H1 (cell line): ENCODE measurements around the gene PEPD. TPM values are rescaled to one million over a fixed set of nuclear protein-coding genes. Genes with fewer than 3 reads are reported as not detected.

Experiments
- CTCF ChIA-PET: fragments of 300-600 bp; sonication (Branson Sonifier 250); formaldehyde crosslinking; loops from one replicate; lab custom pipeline; 2021; ENCODE audit not compliant: partially characterized antibody; lab: Charles Lee
- POLR2A ChIA-PET: fragments of 300-600 bp; sonication (Branson Sonifier 250); formaldehyde crosslinking; loops from one replicate; lab custom pipeline; 2021; ENCODE audit warnings: inconsistent platforms; ENCODE audit not compliant: partially characterized antibody; lab: Charles Lee
- DNase-seq, 2 experiments: peaks; one replicate each; pipeline versions ENCODE4 v3.0.0 to v3.0.0-alpha.2; 2010 to 2022; ENCODE audit warnings: low spot score in 2 of 2, low read depth in 1 of 2, mixed read lengths in 1 of 2
- FAIRE-seq: peaks from 2 replicates; lab custom pipeline; 2011; peaks lifted over from hg19 to GRCh38; lab: Jason Lieb, UNC
- H2AFZ ChIP-seq: 2 replicates; pipeline ENCODE4 v1.8.1; 2012; ENCODE audit warnings: low read length, inconsistent platforms
- H2AK5ac ChIP-seq: 2 replicates; pipeline ENCODE4 v1.6.1; 2013; ENCODE audit warnings: low read depth, low read length
- H2BK120ac ChIP-seq: replicated peaks from 2 replicates; pipeline ENCODE3; 2013; ENCODE audit warnings: low read depth, low read length, inconsistent platforms
- H2BK12ac ChIP-seq: 2 replicates; pipeline ENCODE4 v1.6.1; 2013; ENCODE audit warnings: low read depth, low read length
- H2BK15ac ChIP-seq: 2 replicates; pipeline ENCODE4 v1.6.1; 2013; ENCODE audit warnings: low read length
- H2BK20ac ChIP-seq: 2 replicates; pipeline ENCODE4 v1.6.1; 2013; ENCODE audit warnings: low read length
- H2BK5ac ChIP-seq: 2 replicates; pipeline ENCODE4 v1.6.1; 2013; ENCODE audit warnings: low read depth, low read length
- H3K14ac ChIP-seq: 2 replicates; pipeline ENCODE4 v1.6.1; 2013; ENCODE audit warnings: inconsistent platforms; ENCODE audit not compliant: insufficient read length
- H3K18ac ChIP-seq: 2 replicates; pipeline ENCODE4 v1.6.1; 2013; ENCODE audit warnings: low read length; ENCODE audit errors: extremely low read depth
- H3K23ac ChIP-seq: 2 replicates; pipeline ENCODE4 v1.6.1; 2013; ENCODE audit warnings: inconsistent platforms; ENCODE audit not compliant: insufficient read length
- H3K23me2 ChIP-seq: 2 replicates; pipeline ENCODE4 v1.6.1; 2013; ENCODE audit warnings: low read depth, low read length
- H3K27ac ChIP-seq: 2 replicates; pipeline ENCODE4 v1.6.1; 2011; ENCODE audit warnings: low read depth, low read length, inconsistent platforms
- H3K27me3 ChIP-seq, 4 experiments: replicated peaks in 1 of 4; 1 replicate in 1 of 4; 2 replicates in 3 of 4; pipeline versions ENCODE4 v1.6.1 to v1.8.1; 2011 to 2013; ENCODE audit warnings: low read length in 3 of 4, mild to moderate bottlenecking in 3 of 4, inconsistent platforms in 2 of 4, mixed read lengths in 2 of 4, moderate library complexity in 1 of 4; ENCODE audit not compliant: control insufficient read depth in 3 of 4, insufficient read depth in 3 of 4; ENCODE audit errors: extremely low read depth in 1 of 4
- H3K36me3 ChIP-seq, 4 experiments: 2 replicates each; pipeline versions ENCODE4 v1.6.1 to v1.8.1; 2011 to 2013; ENCODE audit warnings: mild to moderate bottlenecking in 4 of 4, low read length in 3 of 4, moderate library complexity in 2 of 4, control low read depth in 1 of 4, inconsistent platforms in 1 of 4; ENCODE audit not compliant: insufficient read depth in 4 of 4, control insufficient read depth in 2 of 4
- H3K4ac ChIP-seq: replicated peaks from 2 replicates; pipeline ENCODE3; 2013; ENCODE audit warnings: low read length, low read depth, mixed read lengths, inconsistent platforms; ENCODE audit not compliant: insufficient read length
- H3K4me1 ChIP-seq, 4 experiments: replicated peaks in 1 of 4; 1 replicate in 1 of 4; 2 replicates in 3 of 4; pipeline versions ENCODE4 v1.6.1 to v1.8.1; 2011 to 2013; ENCODE audit warnings: low read length in 3 of 4, inconsistent platforms in 2 of 4, mixed read lengths in 1 of 4; ENCODE audit not compliant: insufficient read depth in 4 of 4, control insufficient read depth in 3 of 4
- H3K4me2 ChIP-seq, 2 experiments: 2 replicates each; pipeline versions ENCODE4 v1.6.1 to v1.8.1; 2011 to 2013; ENCODE audit warnings: low read depth in 2 of 2, low read length in 2 of 2, control low read depth in 1 of 2, inconsistent platforms in 1 of 2, mild to moderate bottlenecking in 1 of 2; ENCODE audit not compliant: insufficient read depth in 1 of 2
- H3K4me3 ChIP-seq, 4 experiments: fragments of 200-600, 300-600 bp in 1 of 4; sonication (generic), shearing (Covaris generic), sonication (Bioruptor Twin) in 1 of 4; 2 replicates each; pipeline versions ENCODE4 v1.5.1 to v1.8.1; 2011 to 2016; ENCODE audit warnings: low read length in 4 of 4, low read depth in 3 of 4, control low read depth in 2 of 4, inconsistent platforms in 2 of 4, mild to moderate bottlenecking in 2 of 4, mixed read lengths in 1 of 4, moderate library complexity in 1 of 4; ENCODE audit not compliant: insufficient read depth in 2 of 4; ENCODE audit errors: extremely low read depth in 1 of 4
- H3K56ac ChIP-seq: replicated peaks from 2 replicates; pipeline ENCODE3; 2013; ENCODE audit warnings: low read depth, mild to moderate bottlenecking, mixed read lengths, low read length, inconsistent platforms; ENCODE audit not compliant: insufficient read length
- H3K79me1 ChIP-seq: 2 replicates; pipeline ENCODE4 v1.6.1; 2013; ENCODE audit warnings: low read depth, low read length, control low read depth
- H3K79me2 ChIP-seq, 2 experiments: 2 replicates each; pipeline versions ENCODE4 v1.6.1 to v1.8.1; 2012 to 2013; ENCODE audit warnings: low read length in 2 of 2, mild to moderate bottlenecking in 2 of 2, inconsistent platforms in 1 of 2; ENCODE audit not compliant: insufficient read depth in 2 of 2, control insufficient read depth in 1 of 2
- H3K9ac ChIP-seq, 4 experiments: replicated peaks in 1 of 4; 1 replicate in 1 of 4; 2 replicates in 3 of 4; pipeline versions ENCODE4 v1.6.1 to v1.8.1; 2011 to 2013; ENCODE audit warnings: low read depth in 3 of 4, low read length in 3 of 4, control low read depth in 2 of 4, mild to moderate bottlenecking in 2 of 4, moderate library complexity in 2 of 4, inconsistent platforms in 1 of 4; ENCODE audit errors: extremely low read depth in 1 of 4
- H3K9me3 ChIP-seq, 2 experiments: 2 replicates each; pipeline versions ENCODE4 v1.6.1 to v1.8.1; 2012 to 2013; ENCODE audit warnings: mild to moderate bottlenecking in 2 of 2, moderate library complexity in 2 of 2, control low read depth in 1 of 2, inconsistent platforms in 1 of 2, low read depth in 1 of 2, low read length in 1 of 2, mixed read lengths in 1 of 2; ENCODE audit not compliant: insufficient read depth in 2 of 2
- H4K20me1 ChIP-seq, 2 experiments: replicated peaks in 1 of 2; 2 replicates each; pipeline versions ENCODE3 to v1.8.1; 2011 to 2013; ENCODE audit warnings: inconsistent platforms in 2 of 2, low read length in 2 of 2, mild to moderate bottlenecking in 1 of 2; ENCODE audit not compliant: insufficient read depth in 2 of 2, control insufficient read depth in 1 of 2
- H4K5ac ChIP-seq: 2 replicates; pipeline ENCODE4 v1.6.1; 2013; ENCODE audit warnings: low read length, low read depth, mixed read lengths, inconsistent platforms; ENCODE audit not compliant: insufficient read length
- H4K8ac ChIP-seq: 2 replicates; pipeline ENCODE4 v1.8.0; 2013; ENCODE audit warnings: mild to moderate bottlenecking, moderate library complexity, low read length, inconsistent platforms; ENCODE audit not compliant: insufficient read depth; ENCODE audit errors: extremely low read depth
- H4K91ac ChIP-seq: replicated peaks from 2 replicates; pipeline ENCODE3; 2013; ENCODE audit warnings: low read length, mixed read lengths, inconsistent platforms; ENCODE audit not compliant: insufficient read length
- CEBPB ChIP-seq: IDR thresholded peaks from 2 replicates; pipeline ENCODE4 v1.6.1; 2012; ENCODE audit warnings: low read depth, low read length
- SAP30 ChIP-seq: fragments of 300-600 bp; sonication (generic); IDR thresholded peaks from 2 replicates; pipeline ENCODE4 v1.7.1; 2012; ENCODE audit warnings: low read length, moderate library complexity, mild to moderate bottlenecking, inconsistent platforms; ENCODE audit not compliant: insufficient read depth, insufficient replicate concordance
- TCF12 ChIP-seq: IDR thresholded peaks from 2 replicates; pipeline ENCODE4 v1.6.1; 2011; ENCODE audit warnings: low read depth, mild to moderate bottlenecking, low read length
- WGBS, 2 experiments: shearing (Covaris generic) in 1 of 2; methylation state at CpG; one replicate each; pipeline versions ENCODE4 v1.1.6 to v1.1.7; 2013 to 2015; ENCODE audit warnings: low lambda C conversion rate in 2 of 2, mixed read lengths in 2 of 2, inconsistent platforms in 1 of 2, low coverage in 1 of 2, missing lambda C conversion rate in 1 of 2; ENCODE audit not compliant: insufficient replicate concordance in 2 of 2, insufficient coverage in 1 of 2, insufficient read length in 1 of 2; ENCODE audit errors: extremely low coverage in 1 of 2, missing lambda C conversion rate in 1 of 2; 5-methylcytosine and 5-hydroxymethylcytosine counted together
- polyA plus RNA-seq, 7 experiments: library from polyadenylated mRNA; depleted of rRNA in 3 of 7; stranded (reverse) in 5 of 7; unstranded in 2 of 7; fragments of >200 nt in 5 of 7; fragments of 200-250 nt in 2 of 7; gene quantifications; 1 replicate in 5 of 7; 2 replicates in 1 of 7; 4 replicates in 1 of 7; pipeline versions ENCODE4 v1.2.1 to v1.2.3, GENCODE V29; 2011 to 2013; ENCODE audit warnings: missing spikeins in 2 of 7, mixed read lengths in 2 of 7
- total RNA-seq: library from RNA; stranded (reverse); fragmentation: NEBNext Ultra II Directional; extraction: Animal tissue kit (Norgen Biotek cat#: 25700); gene quantifications from 2 replicates; pipeline ENCODE4 v1.2.1, GENCODE V29; 2021

The PEPD gene
- total and polyA plus RNA-seq, 2 of the 8 experiments (the other 6 are each of a cell fraction or from before 2014, with no cell fraction given), result 84.1 to 178 TPM

DNA sequence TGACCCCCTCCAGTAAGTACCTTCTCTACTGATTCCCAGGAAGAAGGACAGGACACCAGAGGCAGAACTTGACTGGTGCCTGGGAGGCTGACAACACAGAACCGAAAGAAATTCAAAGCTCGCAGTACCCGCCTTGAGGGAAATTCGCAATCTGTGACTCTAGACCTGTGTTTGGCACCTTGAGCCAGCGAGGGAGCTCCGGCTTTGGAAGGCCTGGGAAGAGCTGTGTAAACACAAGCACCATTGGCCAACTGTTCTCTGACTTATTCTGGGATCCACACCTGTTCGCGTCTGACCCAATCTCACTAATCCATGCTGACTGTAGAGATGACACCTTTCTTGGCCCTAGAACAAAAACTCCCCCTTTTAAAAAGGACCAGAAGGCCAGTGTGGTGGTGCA is 97.4 kb downstream of the PEPD start:
- no peak for FAIRE-seq

More for the DNA sequence above, 97.4 kb downstream of the PEPD start:
- H3K23ac ChIP-seq, result no peak overlapping the region
- H3K79me2 ChIP-seq, result no peaks in the 10 kb centered on the region
- H3K9ac ChIP-seq, result no peak overlapping the region
- H3K36me3 ChIP-seq, result no peaks in the 10 kb centered on the region
- no peak for TF ChIP-seq SAP30
- TF ChIP-seq CEBPB, result no peak
- no peak for TF ChIP-seq TCF12
- TF ChIP-seq, all 59 proteins: peak for 0
- Histone ChIP-seq H3K14ac (no peak overlapping the region), H2BK20ac (no peak overlapping the region), H2BK5ac (no peak overlapping the region), H3K56ac (no peak overlapping the region), H3K4me1 (peaks cover 0 to 5% (median 2%) of the 10 kb centered on the region in 4 experiments; a peak in 3 of 7 replicates), H2BK120ac (no peak overlapping the region), H3K18ac (no peak overlapping the region), H2BK12ac (no peak overlapping the region), H3K4me3 (no peak overlapping the region), H3K23me2 (peaks cover 9% of the 10 kb centered on the region; the same call in 1 of the 2 replicates), H3K4me2 (no peak overlapping the region), H2AK5ac (no peak overlapping the region), H4K91ac (no peak overlapping the region), H2BK15ac (no peak overlapping the region), H4K20me1 (peaks cover 0 to 18% of the 10 kb centered on the region in 2 experiments), H3K27me3 (no peaks in the 10 kb centered on the region), H4K8ac (no peak overlapping the region), H3K27ac (no peak overlapping the region), H3K9me3 (no peaks in the 10 kb centered on the region), H3K4ac (no peak overlapping the region), H2AFZ (no peak overlapping the region), H3K79me1 (no peaks in the 10 kb centered on the region), H4K5ac (no peak overlapping the region)
- DNase-seq, result no peak
- ChIA-PET CTCF (interaction anchor here (7.5 to 7.7 kb wide), 2 partner anchors 7 to 346 kb away, joined by 69 to 77 read pairs; no protein-coding TSS in a partner anchor), POLR2A (no interaction called here)
- 92% methylated on average over 8 of the region's 8 CpGs; no CpG with 5 or more reads in 1 of the 2 experiments for WGBS, 2 experiments
